NCI-H2107 treated with DMSO at 0.1 percent for 48 hours (cell line): ENCODE measurements around the gene LDHAL6B.
"Not testable (repeated sequence)": the region's sequence is repeated elsewhere in the genome, so short reads cannot be mapped to it uniquely, and the experiment has no call there.

Experiments used
- DNase-seq: peaks from one replicate; lab custom pipeline; 2025; ENCODE audit not compliant: unreplicated experiment; lab: John Stamatoyannopoulos, UW

Gene LDHAL6B

DNA sequence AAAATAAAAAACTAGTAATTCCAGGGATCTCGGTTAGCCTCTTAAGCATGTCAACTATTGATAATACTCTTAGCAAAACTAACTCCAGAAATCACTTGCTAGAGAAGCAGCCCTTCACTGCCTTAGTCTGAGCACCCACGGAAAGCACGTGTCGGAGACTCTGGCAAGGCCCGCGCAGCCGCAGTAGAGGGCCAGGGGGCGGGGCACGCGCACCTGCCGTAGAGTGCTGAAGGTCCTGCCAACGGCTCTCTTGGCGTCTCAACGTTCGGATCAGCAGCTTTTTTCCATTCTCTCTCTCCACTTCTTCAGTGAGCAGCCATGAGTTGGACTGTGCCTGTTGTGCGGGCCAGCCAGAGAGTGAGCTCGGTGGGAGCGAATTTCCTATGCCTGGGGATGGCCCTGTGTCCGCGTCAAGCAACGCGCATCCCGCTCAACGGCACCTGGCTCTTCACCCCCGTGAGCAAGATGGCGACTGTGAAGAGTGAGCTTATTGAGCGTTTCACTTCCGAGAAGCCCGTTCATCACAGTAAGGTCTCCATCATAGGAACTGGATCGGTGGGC is at the start of gene LDHAL6B:
Gene LDHAL6B, plus strand, starts transcription at position 221 of the 561 bp plus-strand sequence. Its CDS starts 98 bp downstream, at position 319.
- no peak for DNase-seq

GRCh38 chr15:59157396-59157795 is 49.2 kb upstream of the LDHAL6B start:
- no peak for DNase-seq

- peak; percentile 46 for DNase-seq
These were observed 48.6 kb upstream of the LDHAL6B start for GRCh38 chr15:59157840-59158700.

DNA sequence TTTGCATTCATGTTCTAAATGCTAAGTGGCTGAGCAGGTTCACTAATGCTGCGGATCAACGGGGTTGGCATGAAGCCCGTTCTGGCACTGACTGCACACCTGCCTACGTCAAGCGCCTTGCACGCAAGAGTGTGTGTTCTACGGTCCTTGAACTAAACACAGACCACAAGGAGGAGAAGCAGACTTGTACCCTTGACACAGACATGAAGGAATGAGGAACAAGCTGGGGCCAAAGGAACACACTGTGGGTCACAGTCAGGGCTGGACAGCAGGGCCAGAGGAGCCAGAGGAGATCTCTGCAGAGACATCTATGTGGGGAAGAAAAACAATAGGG is 48.0 kb upstream of the LDHAL6B start:
- peak; percentile 46 for DNase-seq

- DNase-seq: no peak
These were observed 47.4 kb upstream of the LDHAL6B start for GRCh38 chr15:59159210-59159609.

DNA sequence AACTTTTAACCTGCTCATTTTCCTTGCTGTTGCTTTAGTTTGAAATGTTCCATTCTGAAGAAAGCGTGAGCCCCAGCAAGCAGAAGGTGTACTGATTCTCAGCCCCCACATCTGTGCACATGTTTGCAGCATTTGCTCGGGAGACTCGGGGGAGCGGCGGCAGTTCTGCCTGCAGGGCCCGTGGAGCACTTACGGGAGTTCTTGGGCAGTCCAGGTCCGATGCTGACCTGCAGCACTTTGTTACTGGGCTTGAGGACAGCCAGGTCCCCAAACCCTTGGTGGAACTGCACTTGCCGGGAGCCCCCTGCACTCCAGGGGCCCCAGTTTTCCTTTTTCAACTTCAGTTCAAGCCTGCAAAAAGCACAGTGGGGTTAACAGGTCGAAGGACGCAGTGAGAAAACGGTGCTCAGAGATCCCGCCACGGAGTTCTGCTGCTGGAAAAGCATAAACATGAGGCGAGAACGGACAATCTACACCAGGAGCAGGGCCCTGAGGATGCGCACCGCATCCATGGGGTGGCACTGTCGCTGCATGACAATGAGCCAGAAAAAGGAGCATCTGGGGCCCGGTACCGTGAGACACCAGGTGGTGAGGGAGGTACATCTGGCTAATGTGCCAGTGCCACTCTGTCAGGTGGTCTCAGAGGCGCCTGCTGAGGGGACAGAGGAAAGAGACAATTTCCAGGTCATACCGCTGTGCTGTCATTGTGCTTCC is 45.6 kb upstream of the LDHAL6B start:
- DNase-seq: peak; percentile 30

GRCh38 chr15:59162080-59162479 is 44.6 kb upstream of the LDHAL6B start:
- DNase-seq: not testable (repeated sequence)

- DNase-seq: no peak
These were observed 40.9 kb upstream of the LDHAL6B start for GRCh38 chr15:59165726-59166125.

GRCh38 chr15:59166166-59166565 is 40.5 kb upstream of the LDHAL6B start:
- no peak for DNase-seq

DNA sequence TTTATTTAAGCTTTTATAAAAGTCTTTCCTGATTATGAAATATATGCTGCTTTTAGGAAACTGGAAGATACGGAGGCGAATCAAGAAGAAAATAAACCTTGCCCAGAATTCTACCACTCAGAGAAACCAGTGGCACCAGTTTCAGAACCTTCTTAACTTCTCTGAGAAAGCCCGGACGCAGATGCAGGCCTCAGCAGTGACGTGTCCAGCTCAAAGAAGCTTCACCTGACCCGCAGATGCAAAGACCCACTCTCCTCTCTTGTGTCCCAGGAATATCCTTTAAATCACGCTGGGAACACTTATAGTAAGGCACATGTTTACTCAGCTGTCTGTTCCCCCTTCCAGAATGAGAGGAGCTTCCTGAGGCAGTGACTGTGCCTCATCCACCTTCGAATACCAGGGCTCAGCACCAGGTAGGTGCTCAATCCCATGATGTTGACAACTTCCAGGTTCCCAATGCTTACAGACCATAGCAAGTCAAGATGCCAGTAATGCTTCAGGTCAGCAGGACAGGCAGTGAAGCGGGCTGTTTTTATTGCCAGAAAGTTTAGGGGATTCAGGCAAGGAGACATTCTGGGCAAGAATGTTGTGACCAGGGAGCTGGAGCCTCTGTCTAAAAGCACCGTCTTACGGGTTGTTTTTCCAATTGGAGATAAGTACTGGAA is 39.9 kb upstream of the LDHAL6B start:
- DNase-seq: no peak

- DNase-seq: no peak
These were observed 38.1 kb upstream of the LDHAL6B start for GRCh38 chr15:59168536-59168935.

GRCh38 chr15:59169251-59169708 is 37.4 kb upstream of the LDHAL6B start:
- no peak for DNase-seq

DNA sequence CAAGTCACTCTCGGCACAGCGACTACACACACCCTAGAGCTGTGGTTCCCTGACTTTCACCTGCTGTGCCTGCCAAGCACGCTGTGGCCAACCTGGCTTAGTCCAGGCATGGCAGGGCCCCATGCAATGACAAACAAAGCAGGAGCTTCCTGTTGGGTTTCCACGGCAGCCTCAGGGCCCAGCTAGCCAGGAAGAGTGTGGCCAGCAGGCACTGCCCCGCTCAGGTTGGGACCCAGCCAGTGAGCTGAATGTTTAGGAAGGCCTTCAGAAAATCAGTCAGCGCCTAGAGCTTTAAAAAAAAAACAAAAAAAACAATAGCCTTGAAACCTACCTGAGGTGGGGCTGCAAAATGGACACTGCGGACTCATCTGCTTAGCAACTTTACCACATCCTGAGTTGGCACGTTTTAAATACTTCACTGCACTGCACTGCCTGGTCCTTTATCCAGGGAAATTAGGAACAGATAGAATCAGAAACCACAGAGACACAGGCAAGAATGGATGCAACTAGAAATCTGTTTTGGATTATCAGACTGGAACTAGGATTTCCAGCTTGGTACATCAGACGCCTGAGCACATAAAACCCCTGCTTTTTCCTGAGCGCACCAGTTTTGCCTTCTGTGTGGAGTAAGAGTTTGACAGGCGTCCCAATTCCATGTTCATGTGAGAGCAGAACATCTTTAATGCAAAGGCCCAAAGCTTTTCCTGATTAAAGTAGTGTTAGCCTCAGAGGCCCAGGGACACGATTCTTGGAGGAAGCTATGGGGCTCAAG is 36.2 kb upstream of the LDHAL6B start:
- peak; percentile 31 for DNase-seq

GRCh38 chr15:59171067-59171397 is 35.6 kb upstream of the LDHAL6B start:
- DNase-seq: no peak

GRCh38 chr15:59172289-59172901 is 34.2 kb upstream of the LDHAL6B start:
- DNase-seq: no peak

- DNase-seq: no peak
These were observed 33.4 kb upstream of the LDHAL6B start for GRCh38 chr15:59173194-59173593.

DNA sequence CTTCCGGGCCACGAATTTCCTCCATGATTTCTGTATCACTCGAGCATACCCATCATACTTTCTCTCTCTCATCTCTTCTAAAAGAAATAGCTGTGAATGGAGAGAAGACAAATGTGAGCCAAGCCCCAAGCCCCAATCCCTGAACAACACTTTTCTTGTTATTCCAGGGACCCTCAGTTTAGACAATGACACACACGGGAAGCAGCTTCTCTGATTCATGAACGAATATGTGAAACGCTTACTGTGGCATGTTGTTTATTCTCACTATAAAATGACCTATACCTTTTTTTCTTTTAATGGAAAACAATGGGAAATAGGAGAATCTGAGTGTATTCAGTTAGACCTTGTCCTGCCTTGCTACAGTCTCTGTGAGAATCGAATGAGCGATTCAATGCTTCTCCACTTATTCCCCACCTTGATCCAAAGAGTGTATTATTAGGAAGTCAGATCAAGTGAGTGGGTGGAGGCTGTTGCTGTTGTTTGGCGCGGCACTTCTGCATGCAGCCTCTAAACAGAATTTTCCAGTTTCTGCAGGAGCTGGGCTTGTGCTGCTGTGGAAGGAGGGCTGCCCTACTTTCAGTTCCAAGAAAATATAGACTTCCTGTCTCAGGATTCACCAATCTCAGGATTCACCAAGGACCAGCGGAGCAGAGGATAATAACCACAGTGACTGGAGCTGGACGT is 32.4 kb upstream of the LDHAL6B start:
- no peak for DNase-seq

DNA sequence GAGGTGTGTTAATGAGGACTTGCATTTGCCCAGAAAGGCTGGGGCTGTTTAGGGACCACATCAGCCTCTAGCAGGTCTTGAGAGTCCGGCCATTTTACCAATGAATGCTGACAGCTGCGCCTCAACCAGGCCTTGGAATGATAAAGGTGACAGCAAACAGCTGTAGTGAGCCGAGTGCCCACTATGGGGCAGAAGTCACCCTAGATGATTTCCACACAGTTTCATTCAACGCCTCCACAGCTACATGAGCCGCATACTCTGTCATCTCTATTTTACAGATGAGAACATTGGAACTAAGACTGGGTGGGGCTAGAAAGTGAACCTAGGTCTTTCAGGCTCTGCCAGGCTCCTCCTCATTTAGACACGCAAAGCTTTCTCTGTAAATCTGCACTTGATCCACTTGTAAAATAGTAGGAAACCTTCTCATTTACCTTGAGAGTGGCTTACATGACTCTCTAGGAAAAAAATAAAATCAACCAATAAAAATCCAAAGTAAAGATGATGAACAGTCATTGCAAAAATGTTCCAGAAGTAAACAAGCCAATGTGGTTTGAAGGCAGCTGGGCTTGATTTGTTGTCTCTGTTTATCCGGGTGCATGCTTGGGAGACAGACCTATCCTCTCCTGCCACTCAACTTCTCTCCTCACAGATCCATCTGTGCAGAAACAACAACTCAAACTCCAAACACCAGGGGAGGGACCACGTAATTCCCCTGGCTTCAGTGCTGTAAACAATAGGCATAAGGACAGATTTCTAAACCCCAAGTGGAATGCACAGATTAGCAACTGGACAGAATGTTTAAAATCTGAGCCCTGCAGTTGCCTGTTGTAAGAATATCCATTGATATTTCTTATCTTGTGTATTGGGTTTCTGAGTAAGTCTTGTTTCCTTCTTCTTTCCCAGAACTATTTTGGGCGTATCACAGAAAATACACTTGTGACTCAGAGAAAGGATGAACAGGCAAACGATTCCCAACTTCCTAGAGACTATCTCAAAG is 31.5 kb upstream of the LDHAL6B start:
- DNase-seq: peak; percentile 63
